ENCODE results near the gene B3GAT1. TPM values are rescaled to one million over a fixed set of nuclear protein-coding genes. Genes with fewer than 3 reads are reported as not detected.

The B3GAT1 gene
- total RNA-seq, 1 experiment from 2014 or later = 0.10 TPM

DNA sequence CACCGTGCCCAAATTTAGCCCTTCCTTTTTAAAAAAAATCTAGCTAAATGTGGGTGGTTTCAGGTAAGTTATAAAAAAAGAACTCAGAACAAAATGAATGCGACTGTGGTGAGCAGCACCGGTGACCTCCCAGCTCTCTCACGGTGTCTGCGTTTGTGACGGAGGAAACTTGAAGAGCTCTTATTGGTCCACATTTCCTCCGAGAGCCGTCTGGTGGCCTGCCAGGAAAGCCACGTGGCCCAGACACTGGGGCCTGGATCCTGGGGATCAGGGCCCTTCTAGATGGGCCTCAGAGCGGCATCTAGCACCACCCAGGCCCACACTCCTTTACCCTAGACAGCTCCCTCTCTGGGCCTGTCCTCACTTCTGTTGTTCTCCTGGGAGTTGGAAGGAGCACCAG is 39.5 kb downstream of the B3GAT1 start:
- no peak for TF ChIP-seq TCF7L2 (IDR thresholded peaks at IDR 0.05; ENCODE audit: low read depth, low read length)
- TF ChIP-seq, protein P1, sequence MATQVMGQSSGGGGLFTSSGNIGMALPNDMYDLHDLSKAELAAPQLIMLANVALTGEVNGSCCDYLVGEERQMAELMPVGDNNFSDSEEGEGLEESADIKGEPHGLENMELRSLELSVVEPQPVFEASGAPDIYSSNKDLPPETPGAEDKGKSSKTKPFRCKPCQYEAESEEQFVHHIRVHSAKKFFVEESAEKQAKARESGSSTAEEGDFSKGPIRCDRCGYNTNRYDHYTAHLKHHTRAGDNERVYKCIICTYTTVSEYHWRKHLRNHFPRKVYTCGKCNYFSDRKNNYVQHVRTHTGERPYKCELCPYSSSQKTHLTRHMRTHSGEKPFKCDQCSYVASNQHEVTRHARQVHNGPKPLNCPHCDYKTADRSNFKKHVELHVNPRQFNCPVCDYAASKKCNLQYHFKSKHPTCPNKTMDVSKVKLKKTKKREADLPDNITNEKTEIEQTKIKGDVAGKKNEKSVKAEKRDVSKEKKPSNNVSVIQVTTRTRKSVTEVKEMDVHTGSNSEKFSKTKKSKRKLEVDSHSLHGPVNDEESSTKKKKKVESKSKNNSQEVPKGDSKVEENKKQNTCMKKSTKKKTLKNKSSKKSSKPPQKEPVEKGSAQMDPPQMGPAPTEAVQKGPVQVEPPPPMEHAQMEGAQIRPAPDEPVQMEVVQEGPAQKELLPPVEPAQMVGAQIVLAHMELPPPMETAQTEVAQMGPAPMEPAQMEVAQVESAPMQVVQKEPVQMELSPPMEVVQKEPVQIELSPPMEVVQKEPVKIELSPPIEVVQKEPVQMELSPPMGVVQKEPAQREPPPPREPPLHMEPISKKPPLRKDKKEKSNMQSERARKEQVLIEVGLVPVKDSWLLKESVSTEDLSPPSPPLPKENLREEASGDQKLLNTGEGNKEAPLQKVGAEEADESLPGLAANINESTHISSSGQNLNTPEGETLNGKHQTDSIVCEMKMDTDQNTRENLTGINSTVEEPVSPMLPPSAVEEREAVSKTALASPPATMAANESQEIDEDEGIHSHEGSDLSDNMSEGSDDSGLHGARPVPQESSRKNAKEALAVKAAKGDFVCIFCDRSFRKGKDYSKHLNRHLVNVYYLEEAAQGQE (IDR thresholded peaks at IDR 0.05; ENCODE audit: insufficient read depth in 1 of 2, low read depth in 2 of 2, low read length in 1 of 2) = no peak
- TF ChIP-seq, protein P2, sequence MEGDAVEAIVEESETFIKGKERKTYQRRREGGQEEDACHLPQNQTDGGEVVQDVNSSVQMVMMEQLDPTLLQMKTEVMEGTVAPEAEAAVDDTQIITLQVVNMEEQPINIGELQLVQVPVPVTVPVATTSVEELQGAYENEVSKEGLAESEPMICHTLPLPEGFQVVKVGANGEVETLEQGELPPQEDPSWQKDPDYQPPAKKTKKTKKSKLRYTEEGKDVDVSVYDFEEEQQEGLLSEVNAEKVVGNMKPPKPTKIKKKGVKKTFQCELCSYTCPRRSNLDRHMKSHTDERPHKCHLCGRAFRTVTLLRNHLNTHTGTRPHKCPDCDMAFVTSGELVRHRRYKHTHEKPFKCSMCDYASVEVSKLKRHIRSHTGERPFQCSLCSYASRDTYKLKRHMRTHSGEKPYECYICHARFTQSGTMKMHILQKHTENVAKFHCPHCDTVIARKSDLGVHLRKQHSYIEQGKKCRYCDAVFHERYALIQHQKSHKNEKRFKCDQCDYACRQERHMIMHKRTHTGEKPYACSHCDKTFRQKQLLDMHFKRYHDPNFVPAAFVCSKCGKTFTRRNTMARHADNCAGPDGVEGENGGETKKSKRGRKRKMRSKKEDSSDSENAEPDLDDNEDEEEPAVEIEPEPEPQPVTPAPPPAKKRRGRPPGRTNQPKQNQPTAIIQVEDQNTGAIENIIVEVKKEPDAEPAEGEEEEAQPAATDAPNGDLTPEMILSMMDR (IDR thresholded peaks at IDR 0.05) = no peak
- TF ChIP-seq SIN3A (IDR thresholded peaks at IDR 0.05; ENCODE audit: borderline replicate concordance, insufficient read depth, low read depth, low read length) = no peak
- TF ChIP-seq POLR2AphosphoS5 (IDR thresholded peaks at IDR 0.05; ENCODE audit: low read depth, low read length) = no peak
- no peak for ATAC-seq
- in situ Hi-C loops (cut with HindIII; ENCODE audit: low pct_unique_long_range_greater_than_20kb, low sequenced_read_pairs) (no loop called here), intact Hi-C loops (cut with micrococcal nuclease; ENCODE audit: unreplicated experiment) (no loop called here)
- no peak overlapping the region for H3K4me3 ChIP-seq (ENCODE audit: low read depth in 2 of 2, low read length in 2 of 2)
- CTCF ChIA-PET = interaction anchor here (0.6 kb wide), 1 partner anchor 429 kb away, joined by 3 read pairs; no protein-coding TSS in a partner anchor
- H3K27me3 ChIP-seq (ENCODE audit: control insufficient read depth, insufficient read depth, low read length) = no peaks in the 10 kb centered on the region
- BruUV-seq (replicated peaks) = no TSS peak
- H3K36me3 ChIP-seq (ENCODE audit: control insufficient read depth, insufficient read depth, low read length) = no peaks in the 10 kb centered on the region
- H3K27ac ChIP-seq (ENCODE audit: low read length) = no peak overlapping the region
- DNase-seq (ENCODE audit: low read depth, low spot score) = no peak
- POLR2A ChIA-PET = no interaction called here
- H3K9me3 ChIP-seq (ENCODE audit: control insufficient read depth, insufficient read depth, low read depth, low read length) = no peaks in the 10 kb centered on the region
- H3K4me1 ChIP-seq (ENCODE audit: control insufficient read depth, insufficient read depth, low read length) = no peaks in the 10 kb centered on the region

DNA sequence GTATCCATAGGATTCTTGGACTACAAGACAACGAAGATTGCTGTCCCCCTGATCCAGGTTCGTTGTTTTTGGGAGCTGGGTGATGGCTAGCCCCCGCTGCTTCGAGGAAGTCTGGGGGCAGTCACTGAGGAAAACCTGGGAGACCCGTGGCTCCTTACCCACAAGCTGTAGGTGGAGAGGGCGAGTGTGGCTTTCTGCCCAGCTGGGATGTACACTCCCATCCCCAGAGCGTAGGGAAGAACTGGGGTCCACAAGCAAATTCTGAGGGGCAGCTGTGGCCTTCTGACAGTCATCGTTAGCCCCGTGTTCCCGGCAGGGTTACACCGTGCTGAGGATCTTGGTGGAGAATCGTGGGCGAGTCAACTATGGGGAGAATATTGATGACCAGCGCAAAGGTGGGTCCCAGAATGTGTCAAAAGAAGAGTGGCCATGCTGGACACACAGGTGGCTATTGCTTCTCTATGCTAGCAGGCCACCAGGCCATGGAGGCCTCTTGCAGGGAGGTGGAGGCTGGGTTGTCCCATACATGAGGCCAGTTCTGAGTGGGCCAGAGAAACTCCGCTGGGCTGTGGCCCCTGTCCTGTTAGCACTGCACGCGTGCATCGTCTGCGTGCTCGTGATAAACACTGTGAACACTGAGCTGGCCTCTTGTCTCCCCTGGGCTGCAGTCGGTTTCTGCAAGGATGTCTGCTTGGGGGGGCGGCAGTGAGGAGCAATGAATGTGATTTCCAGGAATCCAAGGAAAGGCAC is 40.4 kb downstream of the B3GAT1 start:
- Histone ChIP-seq H3K4me1 (ENCODE audit: control insufficient read depth, insufficient read depth, low read length) (no peaks in the 10 kb centered on the region), H3K36me3 (ENCODE audit: control insufficient read depth, insufficient read depth, low read length) (no peaks in the 10 kb centered on the region), H3K9me3 (ENCODE audit: control insufficient read depth, insufficient read depth, low read depth, low read length) (no peaks in the 10 kb centered on the region), H3K27me3 (ENCODE audit: control insufficient read depth, insufficient read depth, low read length) (no peaks in the 10 kb centered on the region), H3K27ac (ENCODE audit: low read length) (no peak overlapping the region), H3K4me3 (ENCODE audit: low read depth in 2 of 2, low read length in 2 of 2) (no peak overlapping the region)
- no TSS peak for BruUV-seq (replicated peaks)
- ChIA-PET POLR2A (interaction anchor here (0.6 to 0.7 kb wide), 2 partner anchors 15 to 101 kb away, joined by 3 read pairs; no protein-coding TSS in a partner anchor), CTCF (no interaction called here)
- in situ Hi-C loops (cut with HindIII; ENCODE audit: low pct_unique_long_range_greater_than_20kb, low sequenced_read_pairs) = no loop called here
- intact Hi-C loops (cut with micrococcal nuclease; ENCODE audit: unreplicated experiment) = no loop called here
- ATAC-seq (no peak), DNase-seq (ENCODE audit: low read depth, low spot score) (no peak)
- TF ChIP-seq POLR2AphosphoS5 (IDR thresholded peaks at IDR 0.05; ENCODE audit: low read depth, low read length) (no peak), SIN3A (IDR thresholded peaks at IDR 0.05; ENCODE audit: borderline replicate concordance, insufficient read depth, low read depth, low read length) (no peak)
- TF ChIP-seq, protein P1 (IDR thresholded peaks at IDR 0.05; ENCODE audit: insufficient read depth in 1 of 2, low read depth in 2 of 2, low read length in 1 of 2) = no peak
